ENCODE results near the gene OR6P1. TPM values are rescaled to one million over a fixed set of nuclear protein-coding genes. Genes with fewer than 3 reads are reported as not detected.

OR6P1 gene
- total and polyA plus RNA-seq, 2 donors (not counting 1 experiment from before 2014, with no cell fraction given): not detected

GRCh38 chr1:158534496-158534895 is 35.9 kb downstream of the OR6P1 start:
- Histone ChIP-seq H4K20me1 (ENCODE audit: control insufficient read depth, extremely low read depth, insufficient read depth, low read length) (no peaks in the 10 kb centered on the region), H3K27me3 (ENCODE audit: control insufficient read depth, insufficient read depth, low read length) (no peaks in the 10 kb centered on the region), H2AFZ (ENCODE audit: low read length) (no peak overlapping the region), H3K36me3 (ENCODE audit: control insufficient read depth, insufficient read depth, low read length) (no peaks in the 10 kb centered on the region), H3K4me1 (ENCODE audit: control insufficient read depth, extremely low read depth, insufficient read depth, low read length) (no peaks in the 10 kb centered on the region), H3K4me2 (ENCODE audit: extremely low read depth, insufficient read depth, low read length) (no peak overlapping the region), H3K4me3 (replicated peaks in 1 of 4; ENCODE audit: control extremely low read depth in 1 of 4, insufficient read depth in 1 of 4, low read depth in 3 of 4, low read length in 4 of 4) (no peak overlapping the region), H3K79me2 (ENCODE audit: control insufficient read depth, insufficient read depth, low read length) (no peaks in the 10 kb centered on the region), H3K27ac (ENCODE audit: insufficient read depth, low read length) (no peak overlapping the region), H3K9me3 (ENCODE audit: control insufficient read depth, insufficient read depth, low read depth, low read length) (no peaks in the 10 kb centered on the region), H3K9ac (ENCODE audit: insufficient read depth, low read length) (no peak overlapping the region)
- DNase-seq (ENCODE audit: low read depth in 2 of 2): no peak
- TF ChIP-seq, protein P1, sequence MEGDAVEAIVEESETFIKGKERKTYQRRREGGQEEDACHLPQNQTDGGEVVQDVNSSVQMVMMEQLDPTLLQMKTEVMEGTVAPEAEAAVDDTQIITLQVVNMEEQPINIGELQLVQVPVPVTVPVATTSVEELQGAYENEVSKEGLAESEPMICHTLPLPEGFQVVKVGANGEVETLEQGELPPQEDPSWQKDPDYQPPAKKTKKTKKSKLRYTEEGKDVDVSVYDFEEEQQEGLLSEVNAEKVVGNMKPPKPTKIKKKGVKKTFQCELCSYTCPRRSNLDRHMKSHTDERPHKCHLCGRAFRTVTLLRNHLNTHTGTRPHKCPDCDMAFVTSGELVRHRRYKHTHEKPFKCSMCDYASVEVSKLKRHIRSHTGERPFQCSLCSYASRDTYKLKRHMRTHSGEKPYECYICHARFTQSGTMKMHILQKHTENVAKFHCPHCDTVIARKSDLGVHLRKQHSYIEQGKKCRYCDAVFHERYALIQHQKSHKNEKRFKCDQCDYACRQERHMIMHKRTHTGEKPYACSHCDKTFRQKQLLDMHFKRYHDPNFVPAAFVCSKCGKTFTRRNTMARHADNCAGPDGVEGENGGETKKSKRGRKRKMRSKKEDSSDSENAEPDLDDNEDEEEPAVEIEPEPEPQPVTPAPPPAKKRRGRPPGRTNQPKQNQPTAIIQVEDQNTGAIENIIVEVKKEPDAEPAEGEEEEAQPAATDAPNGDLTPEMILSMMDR (conservative IDR thresholded peaks at IDR 0.05 in 1 of 2, IDR thresholded peaks at IDR 0.05 in 1 of 2; ENCODE audit: low read depth in 1 of 2, low read length in 2 of 2): no peak
- no peak for TF ChIP-seq EZH2 (IDR thresholded peaks at IDR 0.05; ENCODE audit: low read length, missing control alignments)

- no peaks in the 10 kb centered on the region for H3K9me3 ChIP-seq (ENCODE audit: control insufficient read depth, insufficient read depth, low read depth, low read length)
- no peaks in the 10 kb centered on the region for H3K27me3 ChIP-seq (ENCODE audit: control insufficient read depth, insufficient read depth, low read length)
- DNase-seq (ENCODE audit: low read depth in 2 of 2): peak; percentile 17 to 61
- H3K9ac ChIP-seq (ENCODE audit: insufficient read depth, low read length): no peak overlapping the region
- no peak overlapping the region for H3K4me2 ChIP-seq (ENCODE audit: extremely low read depth, insufficient read depth, low read length)
- no peak overlapping the region for H3K4me3 ChIP-seq (replicated peaks in 1 of 4; ENCODE audit: control extremely low read depth in 1 of 4, insufficient read depth in 1 of 4, low read depth in 3 of 4, low read length in 4 of 4)
- H3K79me2 ChIP-seq (ENCODE audit: control insufficient read depth, insufficient read depth, low read length): no peaks in the 10 kb centered on the region
- H3K4me1 ChIP-seq (ENCODE audit: control insufficient read depth, extremely low read depth, insufficient read depth, low read length): no peaks in the 10 kb centered on the region
- no peaks in the 10 kb centered on the region for H4K20me1 ChIP-seq (ENCODE audit: control insufficient read depth, extremely low read depth, insufficient read depth, low read length)
- no peaks in the 10 kb centered on the region for H3K36me3 ChIP-seq (ENCODE audit: control insufficient read depth, insufficient read depth, low read length)
- H3K27ac ChIP-seq (ENCODE audit: insufficient read depth, low read length): no peak overlapping the region
- TF ChIP-seq, protein P1 (conservative IDR thresholded peaks at IDR 0.05 in 1 of 2, IDR thresholded peaks at IDR 0.05 in 1 of 2; ENCODE audit: low read depth in 1 of 2, low read length in 2 of 2): peak; percentile 66
- no peak for TF ChIP-seq EZH2 (IDR thresholded peaks at IDR 0.05; ENCODE audit: low read length, missing control alignments)
- H2AFZ ChIP-seq (ENCODE audit: low read length): no peak overlapping the region
Observed at GRCh38 chr1:158527190-158527815, 43.1 kb downstream of the OR6P1 start.

- no peak overlapping the region for H3K9ac ChIP-seq (ENCODE audit: insufficient read depth, low read length)
- H3K36me3 ChIP-seq (ENCODE audit: control insufficient read depth, insufficient read depth, low read length): no peaks in the 10 kb centered on the region
- no peaks in the 10 kb centered on the region for H4K20me1 ChIP-seq (ENCODE audit: control insufficient read depth, extremely low read depth, insufficient read depth, low read length)
- no peak overlapping the region for H3K4me2 ChIP-seq (ENCODE audit: extremely low read depth, insufficient read depth, low read length)
- no peaks in the 10 kb centered on the region for H3K9me3 ChIP-seq (ENCODE audit: control insufficient read depth, insufficient read depth, low read depth, low read length)
- no peak overlapping the region for H3K4me3 ChIP-seq (replicated peaks in 1 of 4; ENCODE audit: control extremely low read depth in 1 of 4, insufficient read depth in 1 of 4, low read depth in 3 of 4, low read length in 4 of 4)
- no peaks in the 10 kb centered on the region for H3K4me1 ChIP-seq (ENCODE audit: control insufficient read depth, extremely low read depth, insufficient read depth, low read length)
- H3K27me3 ChIP-seq (ENCODE audit: control insufficient read depth, insufficient read depth, low read length): no peaks in the 10 kb centered on the region
- H3K27ac ChIP-seq (ENCODE audit: insufficient read depth, low read length): no peak overlapping the region
- no peak overlapping the region for H2AFZ ChIP-seq (ENCODE audit: low read length)
- no peaks in the 10 kb centered on the region for H3K79me2 ChIP-seq (ENCODE audit: control insufficient read depth, insufficient read depth, low read length)
- TF ChIP-seq, protein P1 (conservative IDR thresholded peaks at IDR 0.05 in 1 of 2, IDR thresholded peaks at IDR 0.05 in 1 of 2; ENCODE audit: low read depth in 1 of 2, low read length in 2 of 2): no peak
- no peak for TF ChIP-seq EZH2 (IDR thresholded peaks at IDR 0.05; ENCODE audit: low read length, missing control alignments)
- no peak for DNase-seq (ENCODE audit: low read depth in 2 of 2)
Observed at GRCh38 chr1:158521666-158522058, 48.7 kb downstream of the OR6P1 start.
